Keratinocyte (primary cell): ENCODE data around the gene COG5. TPM values are rescaled to one million over a fixed set of nuclear protein-coding genes. Genes with fewer than 3 reads are reported as not detected.

Experiments used
- DNase-seq: peaks from one replicate; pipeline ENCODE4 v3.0.0-alpha.2; 2011; ENCODE audit warnings: low read depth, missing footprints, low spot score
- FAIRE-seq: peaks from 2 replicates; lab custom pipeline; 2011; peaks lifted over from hg19 to GRCh38; lab: Jason Lieb, UNC
- H2AFZ ChIP-seq: 2 replicates; pipeline ENCODE4 v1.6.0; 2012; ENCODE audit warnings: low read length, control low read depth, inconsistent platforms; ENCODE audit not compliant: control insufficient read depth
- H3K27ac ChIP-seq: 2 replicates; pipeline ENCODE4 v1.5.1; 2011; ENCODE audit warnings: low read length; ENCODE audit not compliant: control insufficient read depth, insufficient read depth
- H3K27me3 ChIP-seq: 3 replicates; pipeline ENCODE4 v1.6.0; 2011; ENCODE audit warnings: low read length; ENCODE audit not compliant: control insufficient read depth, insufficient read depth; ENCODE audit errors: extremely low read depth
- H3K36me3 ChIP-seq, 2 experiments: 2 replicates in 1 of 2; 3 replicates in 1 of 2; pipeline ENCODE4 v1.5.1; 2011; ENCODE audit warnings: low read length in 2 of 2, mild to moderate bottlenecking in 1 of 2; ENCODE audit not compliant: control insufficient read depth in 2 of 2, insufficient read depth in 2 of 2; ENCODE audit errors: extremely low read depth in 1 of 2
- H3K4me1 ChIP-seq: 3 replicates; pipeline ENCODE4 v1.5.1; 2011; ENCODE audit warnings: low read length; ENCODE audit not compliant: control insufficient read depth, insufficient read depth; ENCODE audit errors: extremely low read depth
- H3K4me2 ChIP-seq: 3 replicates; pipeline ENCODE4 v1.6.0; 2011; ENCODE audit warnings: low read depth, low read length; ENCODE audit not compliant: control insufficient read depth, insufficient read depth; ENCODE audit errors: extremely low read depth
- H3K4me3 ChIP-seq, 3 experiments: fragments of 200-600 bp in 1 of 3; sonication (generic) in 1 of 3; 2 replicates in 2 of 3; 3 replicates in 1 of 3; pipeline ENCODE4 v1.5.1; 2011 to 2016; ENCODE audit warnings: low read length in 3 of 3, mild to moderate bottlenecking in 3 of 3, control low read depth in 2 of 3, inconsistent platforms in 1 of 3, low read depth in 1 of 3, mixed read lengths in 1 of 3, mixed run types in 1 of 3, moderate library complexity in 1 of 3; ENCODE audit not compliant: control insufficient read depth in 2 of 3, insufficient read depth in 2 of 3; ENCODE audit errors: extremely low read depth in 1 of 3
- H3K79me2 ChIP-seq: 2 replicates; pipeline ENCODE4 v1.6.0; 2012; ENCODE audit warnings: low read length; ENCODE audit not compliant: control insufficient read depth, insufficient read depth
- H3K9ac ChIP-seq: 3 replicates; pipeline ENCODE4 v1.6.0; 2011; ENCODE audit warnings: low read length; ENCODE audit not compliant: control insufficient read depth, insufficient read depth; ENCODE audit errors: extremely low read depth
- H3K9me1 ChIP-seq: 3 replicates; pipeline ENCODE4 v1.6.0; 2011; ENCODE audit warnings: low read length; ENCODE audit not compliant: control insufficient read depth, insufficient read depth; ENCODE audit errors: extremely low read depth
- H3K9me3 ChIP-seq: 2 replicates; pipeline ENCODE4 v1.5.1; 2012; ENCODE audit warnings: low read depth, low read length; ENCODE audit not compliant: control insufficient read depth
- H4K20me1 ChIP-seq: 3 replicates; pipeline ENCODE4 v1.6.0; 2011; ENCODE audit warnings: low read length; ENCODE audit not compliant: control insufficient read depth, insufficient read depth; ENCODE audit errors: extremely low read depth
- EZH2 ChIP-seq: IDR thresholded peaks from one replicate; pipeline ENCODE4 v1.6.1; 2012; ENCODE audit warnings: inconsistent platforms, mild to moderate bottlenecking, low read length, moderate library complexity
- dilution Hi-C: fragments of 300-500 bp; cut with MboI; formaldehyde crosslinking; loops from one replicate; pipeline ENCODE4 v1.7.0; 2020; ENCODE audit warnings: low sequenced_read_pairs; ENCODE audit not compliant: extremely low pct_ligation_motif_present
- polyA plus RNA-seq, 5 experiments: library from polyadenylated mRNA; depleted of rRNA in 3 of 5; stranded (reverse) in 3 of 5; stranded (forward) in 1 of 5; unstranded in 1 of 5; fragments of >200 nt; gene quantifications; 1 replicate in 1 of 5; 2 replicates in 3 of 5; 3 replicates in 1 of 5; pipeline versions ENCODE4 v1.2.1 to v1.2.3, GENCODE V29; 2011 to 2012; ENCODE audit warnings: missing spikeins in 2 of 5, low read depth in 1 of 5, low replicate concordance in 1 of 5
- TF ChIP-seq, protein P1 (sequence below), 3 experiments: IDR thresholded peaks in 1 of 3; conservative IDR thresholded peaks in 1 of 3; optimal IDR thresholded peaks in 1 of 3; 2 replicates in 2 of 3; 3 replicates in 1 of 3; pipeline versions ENCODE3 to v1.5.1; 2011; ENCODE audit warnings: low read length in 3 of 3, mild to moderate bottlenecking in 3 of 3, moderate library complexity in 2 of 3, control low read depth in 1 of 3, inconsistent platforms in 1 of 3; ENCODE audit not compliant: insufficient read depth in 2 of 3; ENCODE audit errors: extremely low read depth in 1 of 3

COG5 gene
- polyA plus RNA-seq, 1 donor (not counting 4 experiments of a cell fraction or from before 2014, with no cell fraction given), result 50.7 TPM

DNA sequence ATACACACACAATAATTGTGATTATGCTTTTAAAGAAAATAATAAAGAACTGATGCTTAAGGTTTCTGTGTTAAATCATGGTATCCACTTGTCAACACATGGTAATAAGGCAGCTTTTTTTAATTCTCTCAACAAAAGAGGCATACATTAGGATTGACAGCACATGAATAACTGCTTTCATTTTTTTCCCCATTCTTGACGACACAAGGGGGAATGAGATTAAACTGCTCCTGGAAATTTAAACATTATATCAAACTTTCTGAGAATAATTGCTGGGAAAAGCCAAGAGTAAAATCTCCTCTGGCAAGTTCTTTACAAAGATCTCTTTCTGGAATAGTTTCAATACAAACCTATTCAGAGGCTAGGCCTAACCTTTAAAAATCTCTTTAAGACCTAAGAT is 192.9 kb downstream of the COG5 start:
- no peaks in the 10 kb centered on the region for H3K9me1 ChIP-seq
- no peak overlapping the region for H3K9ac ChIP-seq
- dilution Hi-C loops, result no loop called here
- no peak overlapping the region for H2AFZ ChIP-seq
- no peak overlapping the region for H3K27ac ChIP-seq
- H4K20me1 ChIP-seq, result no peaks in the 10 kb centered on the region
- H3K4me3 ChIP-seq, result no peak overlapping the region
- DNase-seq (no peak), FAIRE-seq (no peak)
- no peak overlapping the region for H3K4me2 ChIP-seq
- no peaks in the 10 kb centered on the region for H3K9me3 ChIP-seq
- no peaks in the 10 kb centered on the region for H3K36me3 ChIP-seq
- peaks cover 3% of the 10 kb centered on the region for H3K4me1 ChIP-seq
- no peaks in the 10 kb centered on the region for H3K27me3 ChIP-seq
- TF ChIP-seq, protein P1, sequence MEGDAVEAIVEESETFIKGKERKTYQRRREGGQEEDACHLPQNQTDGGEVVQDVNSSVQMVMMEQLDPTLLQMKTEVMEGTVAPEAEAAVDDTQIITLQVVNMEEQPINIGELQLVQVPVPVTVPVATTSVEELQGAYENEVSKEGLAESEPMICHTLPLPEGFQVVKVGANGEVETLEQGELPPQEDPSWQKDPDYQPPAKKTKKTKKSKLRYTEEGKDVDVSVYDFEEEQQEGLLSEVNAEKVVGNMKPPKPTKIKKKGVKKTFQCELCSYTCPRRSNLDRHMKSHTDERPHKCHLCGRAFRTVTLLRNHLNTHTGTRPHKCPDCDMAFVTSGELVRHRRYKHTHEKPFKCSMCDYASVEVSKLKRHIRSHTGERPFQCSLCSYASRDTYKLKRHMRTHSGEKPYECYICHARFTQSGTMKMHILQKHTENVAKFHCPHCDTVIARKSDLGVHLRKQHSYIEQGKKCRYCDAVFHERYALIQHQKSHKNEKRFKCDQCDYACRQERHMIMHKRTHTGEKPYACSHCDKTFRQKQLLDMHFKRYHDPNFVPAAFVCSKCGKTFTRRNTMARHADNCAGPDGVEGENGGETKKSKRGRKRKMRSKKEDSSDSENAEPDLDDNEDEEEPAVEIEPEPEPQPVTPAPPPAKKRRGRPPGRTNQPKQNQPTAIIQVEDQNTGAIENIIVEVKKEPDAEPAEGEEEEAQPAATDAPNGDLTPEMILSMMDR (optimal IDR thresholded peaks at IDR 0.05 in 1 of 3, IDR thresholded peaks at IDR 0.05 in 1 of 3, conservative IDR thresholded peaks at IDR 0.05 in 1 of 3; ENCODE audit: extremely low read depth in 1 of 3, insufficient read depth in 2 of 3, low read length in 3 of 3), result no peak
- no peak for TF ChIP-seq EZH2
- H3K79me2 ChIP-seq, result no peaks in the 10 kb centered on the region

DNA sequence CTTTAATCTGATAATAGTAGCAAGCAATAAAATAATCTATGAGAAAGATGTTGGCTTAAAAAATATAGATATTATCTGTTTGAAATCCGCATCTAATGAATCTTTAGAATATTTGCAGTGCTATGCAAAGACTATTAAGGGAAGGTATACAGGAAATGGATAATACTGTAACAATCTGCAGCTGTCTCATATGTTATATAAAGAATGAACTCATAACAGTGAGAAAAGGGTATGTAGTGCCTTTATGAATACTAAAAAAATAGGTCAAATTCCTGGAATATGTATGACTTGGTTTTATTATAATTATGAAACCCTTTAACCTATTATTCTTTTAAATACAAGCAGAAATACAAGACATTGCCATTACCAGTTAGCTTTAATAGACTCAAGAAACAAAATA is 198.9 kb downstream of the COG5 start:
- H3K27me3 ChIP-seq, result no peaks in the 10 kb centered on the region
- H3K9ac ChIP-seq, result no peak overlapping the region
- dilution Hi-C loops, result no loop called here

More for the DNA sequence above, 198.9 kb downstream of the COG5 start:
- no peaks in the 10 kb centered on the region for H3K9me1 ChIP-seq
- H3K4me1 ChIP-seq, result peaks cover 7% of the 10 kb centered on the region
- peaks cover 9 to 10% of the 10 kb centered on the region in 2 experiments for H3K36me3 ChIP-seq
- DNase-seq (no peak), FAIRE-seq (no peak)
- no peaks in the 10 kb centered on the region for H4K20me1 ChIP-seq
- H3K9me3 ChIP-seq, result no peaks in the 10 kb centered on the region
- H3K79me2 ChIP-seq, result no peaks in the 10 kb centered on the region
- no peak for TF ChIP-seq EZH2
- TF ChIP-seq, protein P1 (optimal IDR thresholded peaks at IDR 0.05 in 1 of 3, IDR thresholded peaks at IDR 0.05 in 1 of 3, conservative IDR thresholded peaks at IDR 0.05 in 1 of 3; ENCODE audit: extremely low read depth in 1 of 3, insufficient read depth in 2 of 3, low read length in 3 of 3), result no peak
- H3K27ac ChIP-seq, result no peak overlapping the region
- no peak overlapping the region for H3K4me2 ChIP-seq
- no peak overlapping the region for H2AFZ ChIP-seq
- no peak overlapping the region for H3K4me3 ChIP-seq
